Measurements from ENCODE around the gene LLGL2.
"Not testable (repeated sequence)": the region's sequence is repeated elsewhere in the genome, so short reads cannot be mapped to it uniquely, and the experiment has no call there.

The LLGL2 gene

GRCh38 chr17:75476752-75477489, 48.6 kb upstream of the LLGL2 start:
- H3F3A ChIP-seq (ENCODE audit: insufficient read depth, low read length), result no peaks in the 10 kb centered on the region
- H3K27me3 ChIP-seq (replicated peaks; ENCODE audit: insufficient read depth, low read length), result no peaks in the 10 kb centered on the region
- DNase-seq, result no peak
- H3K4me2 ChIP-seq (ENCODE audit: low read depth, low read length), result no peak overlapping the region
- no peak overlapping the region for H2AFZ ChIP-seq (ENCODE audit: low read length)
- H3K9ac ChIP-seq (ENCODE audit: low read length), result no peak overlapping the region
- no peaks in the 10 kb centered on the region for H3K36me3 ChIP-seq (replicated peaks; ENCODE audit: insufficient read depth, low read length)
- no peaks in the 10 kb centered on the region for H3K79me2 ChIP-seq (ENCODE audit: low read length)
- no peaks in the 10 kb centered on the region for H3K9me2 ChIP-seq (replicated peaks; ENCODE audit: insufficient read depth, low read length)
- no peaks in the 10 kb centered on the region for H3K9me3 ChIP-seq (replicated peaks; ENCODE audit: insufficient read depth, low read length)
- H3K4me3 ChIP-seq (ENCODE audit: low read length), result no peak overlapping the region
- H4K20me1 ChIP-seq (ENCODE audit: insufficient read depth, low read length), result no peaks in the 10 kb centered on the region
- no peak overlapping the region for H3K27ac ChIP-seq (ENCODE audit: low read length)
- TF ChIP-seq EZH2phosphoT487 (IDR thresholded peaks at IDR 0.05; ENCODE audit: low read length), result no peak
- no peak for TF ChIP-seq EZH2 (optimal IDR thresholded peaks at IDR 0.05; ENCODE audit: low read depth, low read length)
- TF ChIP-seq CTCF (IDR thresholded peaks at IDR 0.05; ENCODE audit: low read length), result no peak
- H3K4me1 ChIP-seq (ENCODE audit: low read length), result no peaks in the 10 kb centered on the region

- not testable (repeated sequence) for H2AFZ ChIP-seq (ENCODE audit: low read length); H3K4me2 ChIP-seq (ENCODE audit: low read depth, low read length); H3F3A ChIP-seq (ENCODE audit: insufficient read depth, low read length); H3K4me1 ChIP-seq (ENCODE audit: low read length); H3K9ac ChIP-seq (ENCODE audit: low read length); DNase-seq; H3K79me2 ChIP-seq (ENCODE audit: low read length); H3K4me3 ChIP-seq (ENCODE audit: low read length); H3K36me3 ChIP-seq (replicated peaks; ENCODE audit: insufficient read depth, low read length); H3K27me3 ChIP-seq (replicated peaks; ENCODE audit: insufficient read depth, low read length); H4K20me1 ChIP-seq (ENCODE audit: insufficient read depth, low read length); H3K9me3 ChIP-seq (replicated peaks; ENCODE audit: insufficient read depth, low read length); H3K9me2 ChIP-seq (replicated peaks; ENCODE audit: insufficient read depth, low read length); H3K27ac ChIP-seq (ENCODE audit: low read length)
Observed at GRCh38 chr17:75477490-75477862, 48.0 kb upstream of the LLGL2 start.

GRCh38 chr17:75478508-75478907, 47.0 kb upstream of the LLGL2 start:
- Histone ChIP-seq H2AFZ (ENCODE audit: low read length) (no peak overlapping the region), H3F3A (ENCODE audit: insufficient read depth, low read length) (no peaks in the 10 kb centered on the region), H4K20me1 (ENCODE audit: insufficient read depth, low read length) (no peaks in the 10 kb centered on the region), H3K4me1 (ENCODE audit: low read length) (no peaks in the 10 kb centered on the region), H3K4me2 (ENCODE audit: low read depth, low read length) (no peak overlapping the region), H3K27me3 (replicated peaks; ENCODE audit: insufficient read depth, low read length) (no peaks in the 10 kb centered on the region), H3K9ac (ENCODE audit: low read length) (no peak overlapping the region), H3K27ac (ENCODE audit: low read length) (no peak overlapping the region), H3K79me2 (ENCODE audit: low read length) (no peaks in the 10 kb centered on the region), H3K9me3 (replicated peaks; ENCODE audit: insufficient read depth, low read length) (no peaks in the 10 kb centered on the region), H3K9me2 (replicated peaks; ENCODE audit: insufficient read depth, low read length) (no peaks in the 10 kb centered on the region), H3K4me3 (ENCODE audit: low read length) (no peak overlapping the region), H3K36me3 (replicated peaks; ENCODE audit: insufficient read depth, low read length) (no peaks in the 10 kb centered on the region)
- TF ChIP-seq CTCF (IDR thresholded peaks at IDR 0.05; ENCODE audit: low read length) (no peak), EZH2 (optimal IDR thresholded peaks at IDR 0.05; ENCODE audit: low read depth, low read length) (no peak), EZH2phosphoT487 (IDR thresholded peaks at IDR 0.05; ENCODE audit: low read length) (no peak)
- DNase-seq, result no peak

GRCh38 chr17:75480281-75480680, 45.2 kb upstream of the LLGL2 start:
- no peaks in the 10 kb centered on the region for H3K36me3 ChIP-seq (replicated peaks; ENCODE audit: insufficient read depth, low read length)
- no peak overlapping the region for H3K4me2 ChIP-seq (ENCODE audit: low read depth, low read length)
- no peaks in the 10 kb centered on the region for H3K27me3 ChIP-seq (replicated peaks; ENCODE audit: insufficient read depth, low read length)
- no peaks in the 10 kb centered on the region for H3F3A ChIP-seq (ENCODE audit: insufficient read depth, low read length)
- no peaks in the 10 kb centered on the region for H3K9me3 ChIP-seq (replicated peaks; ENCODE audit: insufficient read depth, low read length)
- H3K79me2 ChIP-seq (ENCODE audit: low read length), result no peaks in the 10 kb centered on the region
- no peak overlapping the region for H3K4me3 ChIP-seq (ENCODE audit: low read length)
- H3K9me2 ChIP-seq (replicated peaks; ENCODE audit: insufficient read depth, low read length), result no peaks in the 10 kb centered on the region
- no peak for TF ChIP-seq EZH2 (optimal IDR thresholded peaks at IDR 0.05; ENCODE audit: low read depth, low read length)
- TF ChIP-seq EZH2phosphoT487 (IDR thresholded peaks at IDR 0.05; ENCODE audit: low read length), result no peak
- no peak for TF ChIP-seq CTCF (IDR thresholded peaks at IDR 0.05; ENCODE audit: low read length)
- H4K20me1 ChIP-seq (ENCODE audit: insufficient read depth, low read length), result no peaks in the 10 kb centered on the region
- no peak overlapping the region for H3K27ac ChIP-seq (ENCODE audit: low read length)
- H2AFZ ChIP-seq (ENCODE audit: low read length), result no peak overlapping the region
- H3K4me1 ChIP-seq (ENCODE audit: low read length), result no peaks in the 10 kb centered on the region
- H3K9ac ChIP-seq (ENCODE audit: low read length), result no peak overlapping the region
- no peak for DNase-seq

Data from MM.1S (cell line).